Urothelium cell line (cell line): ENCODE data around the gene SNX15.
"Not testable (repeated sequence)": the region's sequence is repeated elsewhere in the genome, so short reads cannot be mapped to it uniquely, and the experiment has no call there.

Experiments used
- DNase-seq: peaks from one replicate; pipeline ENCODE4 v3.0.0; 2011; ENCODE audit warnings: low spot score, mixed read lengths
- FAIRE-seq: peaks from 2 replicates; lab custom pipeline; 2011; peaks lifted over from hg19 to GRCh38; lab: Jason Lieb, UNC

Gene SNX15

GRCh38 chr11:65027213-65028067 is at the start of gene SNX15:
SNX15 (plus strand) TSS chr11:65027439; CDS start chr11:65027538, 99 bp downstream.
- DNase-seq = peak; percentile 92
- FAIRE-seq = no peak

GRCh38 chr11:64983339-64983738 is 43.9 kb upstream of the SNX15 start:
- FAIRE-seq = not testable (repeated sequence)

DNA sequence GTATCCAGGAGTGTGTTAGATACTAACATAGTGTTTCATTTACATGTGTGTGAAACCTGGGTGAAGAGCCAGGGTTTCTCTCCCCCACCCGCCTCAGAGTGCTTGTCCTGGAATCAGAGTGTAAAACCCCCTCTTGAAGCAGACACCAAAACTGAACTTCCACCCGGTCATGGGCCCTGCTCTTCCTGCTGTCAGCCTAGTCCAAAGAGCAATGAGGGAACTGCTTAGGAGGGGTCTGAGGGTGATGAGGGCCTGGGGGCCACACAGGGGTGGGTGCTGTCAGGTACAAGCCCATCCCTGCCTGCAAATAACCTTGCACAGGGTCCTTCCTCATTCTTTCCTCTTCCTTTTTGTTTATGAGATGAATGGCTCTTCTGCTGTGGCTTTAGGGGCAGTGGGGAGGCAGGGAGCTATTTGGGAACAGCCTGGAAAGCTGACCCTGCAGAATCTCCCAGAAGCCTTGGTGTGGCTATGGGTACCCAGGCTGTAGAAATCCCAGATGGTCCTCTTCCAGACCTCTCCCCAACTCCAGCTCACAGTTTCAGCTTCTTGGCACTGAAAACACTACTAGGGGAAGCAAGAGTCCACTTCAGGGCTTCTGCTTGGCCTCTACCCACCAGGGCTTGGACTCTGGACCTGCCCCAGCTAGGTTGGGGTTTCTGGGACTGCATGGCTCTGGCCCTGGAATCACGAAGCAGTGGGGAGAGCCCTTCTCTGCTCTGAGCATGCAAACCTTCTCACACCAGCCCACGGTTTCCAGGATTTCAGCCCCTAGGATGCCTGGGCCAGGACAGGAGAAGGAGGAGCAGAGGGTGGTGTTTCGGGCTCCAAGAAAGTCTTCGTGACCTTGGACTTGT is 39.0 kb upstream of the SNX15 start:
- FAIRE-seq (no peak), DNase-seq (no peak)

More at GRCh38 chr11:64983339-64983738, 43.9 kb upstream of the SNX15 start:
- DNase-seq = not testable (repeated sequence)

DNA sequence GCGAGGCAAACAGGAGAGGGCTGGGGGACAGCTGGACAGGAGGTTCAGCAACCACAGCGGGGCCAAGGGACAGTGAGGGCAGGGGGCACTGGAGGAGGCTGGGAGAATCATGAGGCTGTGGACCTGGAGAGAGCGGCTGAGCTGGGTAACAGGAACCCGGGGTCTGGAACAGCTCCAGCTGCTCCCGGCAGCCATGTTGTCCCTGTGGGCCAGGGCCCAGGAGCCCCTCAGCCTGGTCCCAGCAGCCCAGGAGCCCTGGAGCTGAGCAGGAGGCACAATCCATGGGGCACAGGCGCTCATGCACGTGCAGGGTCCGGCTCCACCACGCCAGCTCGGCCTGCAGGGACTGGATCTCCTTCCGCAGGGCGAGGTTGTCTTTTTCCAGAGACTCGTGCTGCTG is 37.8 kb upstream of the SNX15 start:
- FAIRE-seq = no peak

DNA sequence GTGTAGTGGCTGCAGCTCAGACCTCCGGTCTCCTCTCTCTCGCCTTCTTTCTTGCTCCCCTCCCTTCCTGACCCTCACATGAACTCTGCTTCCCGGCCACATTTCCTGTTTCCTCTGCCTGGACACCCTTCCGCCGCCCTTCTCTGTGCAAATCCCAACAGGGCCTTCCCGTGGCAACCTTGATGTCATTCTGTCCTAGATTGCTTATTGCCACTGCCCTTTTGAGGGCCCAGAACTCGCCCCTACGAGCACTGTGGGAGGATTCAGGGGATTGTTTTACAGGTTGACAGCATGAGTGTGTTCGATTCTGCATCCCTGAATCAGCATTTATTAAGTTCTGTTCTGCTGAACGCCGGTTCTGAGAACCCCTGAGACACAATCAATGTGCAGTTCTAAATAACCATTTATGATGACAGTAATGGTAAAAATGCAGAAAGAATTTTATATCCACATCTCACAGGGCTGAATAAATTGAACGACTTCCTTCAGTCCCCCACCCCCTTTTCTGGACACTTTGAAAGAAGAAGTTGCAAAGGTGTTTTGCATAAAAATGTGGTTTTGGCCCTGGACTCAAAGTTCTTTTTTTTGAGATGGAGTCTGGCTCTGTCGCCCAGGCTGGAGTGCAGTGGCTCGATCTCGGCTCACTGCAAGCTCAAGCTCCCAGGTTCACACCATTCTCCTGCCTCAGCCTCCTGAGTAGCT is 36.9 kb upstream of the SNX15 start:
- FAIRE-seq (no peak), DNase-seq (no peak)

More for the DNA sequence above, 37.8 kb upstream of the SNX15 start:
- no peak for DNase-seq

GRCh38 chr11:64994318-64994717 is 32.9 kb upstream of the SNX15 start:
- DNase-seq = no peak
- FAIRE-seq = no peak

DNA sequence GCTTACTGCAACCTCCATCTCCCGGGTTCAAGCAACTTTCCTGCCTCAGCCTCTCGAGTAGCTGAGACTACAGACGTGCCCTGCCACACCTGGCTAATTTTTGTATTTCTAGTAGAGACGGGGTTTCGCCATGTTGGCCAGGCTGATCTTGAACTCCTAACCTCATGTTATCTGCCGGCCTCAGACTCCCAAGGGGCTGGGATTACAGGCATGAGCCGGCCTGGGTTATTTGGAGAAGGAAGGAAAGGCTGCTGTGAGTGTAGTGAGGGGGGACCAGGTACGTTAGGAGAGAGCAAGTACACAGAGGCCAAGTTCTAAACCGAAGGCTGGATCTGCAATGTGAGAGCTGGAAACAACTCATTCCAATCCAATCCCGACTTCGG is 30.9 kb upstream of the SNX15 start:
- DNase-seq (no peak), FAIRE-seq (no peak)

DNA sequence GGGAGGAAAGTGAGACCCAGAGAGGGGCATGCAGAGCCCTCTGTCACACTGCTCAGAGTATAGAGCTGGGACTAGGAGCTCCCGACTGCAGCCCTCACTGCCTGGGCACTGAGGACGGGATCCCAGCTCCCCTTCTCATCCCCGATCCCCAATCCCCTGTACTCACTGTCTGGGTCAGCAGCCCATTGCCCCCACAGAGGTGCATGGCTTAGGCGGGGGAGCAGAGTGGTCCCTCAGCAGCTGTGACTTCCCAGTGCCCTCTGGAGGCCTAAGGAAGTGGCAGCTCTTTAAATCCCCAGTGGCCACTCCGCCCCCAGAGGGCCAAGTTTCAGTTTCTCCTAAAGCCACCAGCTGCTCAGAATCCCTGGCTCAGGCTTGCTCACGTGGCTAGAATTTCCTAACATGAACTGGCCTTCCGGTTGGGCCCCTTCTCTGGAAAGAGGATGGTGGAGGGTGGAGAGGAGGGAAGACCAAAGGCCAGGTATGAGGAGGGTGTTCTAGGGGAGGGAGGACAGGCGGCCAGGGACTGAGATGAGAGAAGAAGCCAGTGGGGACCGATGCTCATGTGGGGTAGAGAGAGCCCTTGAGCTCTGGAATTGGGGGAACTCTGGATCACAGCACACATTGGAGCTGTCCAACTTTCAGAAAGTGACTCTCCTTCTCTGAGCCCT is 30.4 kb upstream of the SNX15 start, which contains the start of gene BATF2:
Gene BATF2 (minus strand): TSS at position 262 of the 671 bp plus-strand sequence. CDS start 57 bp downstream, at position 205.
- no peak for FAIRE-seq

GRCh38 chr11:64998141-64998540 is 29.1 kb upstream of the SNX15 start:
- FAIRE-seq = no peak

More for the DNA sequence above, 30.4 kb upstream of the SNX15 start, which contains the start of gene BATF2:
- DNase-seq = peak; percentile 72

GRCh38 chr11:64998690-64999431 is 28.4 kb upstream of the SNX15 start:
- no peak for FAIRE-seq
- DNase-seq = no peak

More at GRCh38 chr11:64998141-64998540, 29.1 kb upstream of the SNX15 start:
- no peak for DNase-seq

DNA sequence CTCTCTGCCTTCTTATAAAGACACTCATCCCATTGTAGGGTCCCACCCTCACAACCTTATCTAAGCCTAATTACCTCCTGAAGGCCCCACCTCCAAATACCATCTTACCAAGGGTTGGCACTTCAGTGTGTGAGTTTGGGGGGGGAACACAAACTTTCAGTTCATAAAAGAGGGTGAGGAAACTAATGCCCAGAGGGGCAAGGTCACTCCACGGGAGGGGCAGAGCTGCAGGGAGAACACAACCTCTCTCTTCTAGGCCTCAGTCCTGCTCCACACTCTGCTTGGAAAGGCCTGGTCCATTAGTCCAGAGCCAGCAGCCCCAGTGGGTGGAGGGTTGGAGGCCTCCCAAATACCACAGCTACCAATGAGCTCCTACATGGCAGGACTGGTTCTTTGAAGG is 27.8 kb upstream of the SNX15 start:
- DNase-seq (no peak), FAIRE-seq (no peak)

GRCh38 chr11:65002706-65003105 is 24.5 kb upstream of the SNX15 start:
- DNase-seq (no peak), FAIRE-seq (no peak)

GRCh38 chr11:65003282-65003681 is 24.0 kb upstream of the SNX15 start:
- FAIRE-seq = no peak

GRCh38 chr11:65003968-65004367 is 23.3 kb upstream of the SNX15 start:
- not testable (repeated sequence) for DNase-seq, FAIRE-seq

More at GRCh38 chr11:65003282-65003681, 24.0 kb upstream of the SNX15 start:
- peak; percentile 54 for DNase-seq

- DNase-seq (no peak), FAIRE-seq (no peak)
These were observed 19.2 kb upstream of the SNX15 start for GRCh38 chr11:65008016-65008415.

- FAIRE-seq = no peak
These were observed 18.4 kb upstream of the SNX15 start for GRCh38 chr11:65008873-65009272.

GRCh38 chr11:65013130-65013887 is 13.9 kb upstream of the SNX15 start:
- DNase-seq (peak; percentile 94), FAIRE-seq (no peak)

More at GRCh38 chr11:65008873-65009272, 18.4 kb upstream of the SNX15 start:
- DNase-seq = no peak

DNA sequence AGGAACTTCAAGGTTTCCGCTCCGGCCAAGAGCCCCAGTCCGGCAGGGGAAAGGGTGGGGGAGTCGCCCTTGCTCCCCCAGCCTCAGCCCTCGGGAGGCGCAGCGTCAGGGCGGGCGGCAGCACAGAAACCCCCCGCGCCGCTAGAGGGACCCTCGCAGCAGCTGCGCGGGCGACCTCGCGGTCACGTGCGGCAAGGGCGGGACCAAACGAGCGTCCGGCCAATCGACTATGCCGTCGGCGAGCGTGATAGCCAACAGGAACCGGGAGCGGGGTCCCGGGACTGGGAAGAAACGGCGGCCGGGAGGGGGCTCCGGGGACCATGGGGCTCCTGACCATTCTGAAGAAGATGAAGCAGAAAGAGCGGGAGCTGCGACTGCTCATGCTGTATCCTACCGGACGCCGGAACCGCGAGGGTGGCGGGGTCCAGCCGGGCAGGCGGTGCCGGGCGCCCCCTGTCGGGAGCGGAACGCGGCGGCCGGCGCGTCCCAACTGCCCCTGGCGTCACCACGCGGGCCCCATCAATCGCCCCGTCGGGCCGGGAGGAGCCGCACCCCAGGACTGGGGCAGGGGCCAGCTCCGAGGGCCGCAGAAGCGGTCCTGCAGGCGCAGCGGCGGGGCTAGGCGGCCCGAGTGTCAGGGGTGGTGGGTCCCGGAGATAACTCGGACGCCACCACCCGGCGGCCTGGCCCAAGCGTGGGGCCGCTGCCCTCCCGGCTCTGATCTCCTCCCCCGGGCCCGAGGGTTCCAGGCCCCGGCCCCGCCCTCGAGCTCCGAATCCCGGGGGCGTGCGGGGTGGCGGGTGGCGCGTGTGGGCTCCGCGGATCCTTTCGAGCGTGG is 13.1 kb upstream of the SNX15 start, which contains the start of gene ARL2:
Gene ARL2 (plus strand): TSS at position 273 of the 838 bp plus-strand sequence. CDS start 48 bp downstream, at position 321.
- DNase-seq (peak; percentile 94), FAIRE-seq (peak; percentile 23)
